PC-3 (cell line): ENCODE data around the gene JKAMP.

Source experiments
- CTCF ChIP-seq: fragments of 300-600 bp; sonication (generic); conservative IDR thresholded peaks from 2 replicates; pipeline ENCODE4 v1.5.1; 2017; ENCODE audit warnings: antibody characterized with exemption, low read depth, mild to moderate bottlenecking, low read length
- EZH2 ChIP-seq: fragments of 300-600 bp; sonication (generic); IDR thresholded peaks from one replicate; pipeline ENCODE4 v1.6.1; 2017; ENCODE audit warnings: antibody characterized with exemption, mild to moderate bottlenecking, low read length; ENCODE audit not compliant: unreplicated experiment

DNA sequence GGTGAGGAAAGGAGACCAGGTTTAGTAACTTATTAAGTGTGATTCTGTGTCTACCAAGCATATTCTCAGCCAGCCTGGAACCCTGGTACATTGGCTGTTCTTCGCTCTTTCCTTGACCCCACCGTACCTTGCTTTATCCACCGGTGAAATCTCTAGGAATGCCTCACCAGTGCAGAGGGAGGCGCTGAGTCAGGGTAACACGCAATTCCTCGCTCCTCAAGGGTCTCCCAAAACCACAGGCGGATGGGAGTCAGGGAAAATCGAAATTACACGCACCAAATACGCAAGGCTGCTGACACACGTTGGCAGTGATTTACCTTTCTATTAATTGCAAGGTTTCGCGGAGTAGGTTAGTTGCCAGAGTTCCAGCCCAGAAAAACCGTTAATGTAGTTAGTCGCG lies 954 bp upstream of the JKAMP start:
- TF ChIP-seq CTCF (no peak), EZH2 (no peak)
